C4-2B (cell line): ENCODE data around the gene TNFRSF18.

Experiments used
- CTCF ChIP-seq: fragments of 450-650 bp; conservative IDR thresholded peaks from 2 replicates; pipeline ENCODE4 v1.5.1; 2017; ENCODE audit warnings: mild to moderate bottlenecking
- ZFX ChIP-seq: fragments of 450-650 bp; IDR thresholded peaks from 2 replicates; pipeline ENCODE4 v1.6.1; 2017

- no peak for TF ChIP-seq CTCF
- no peak for TF ChIP-seq ZFX
Observed at GRCh38 chr1:1196431-1197187, 9.8 kb downstream of the TNFRSF18 start.
